H1 (cell line): ENCODE measurements around the gene RMRP. TPM values are rescaled to one million over a fixed set of nuclear protein-coding genes. Genes with fewer than 3 reads are reported as not detected.

Experiments used
- ASH2L ChIP-seq: fragments of 200-600, 300-600 bp; sonication (generic); IDR thresholded peaks from one replicate; pipeline ENCODE4 v1.7.1; 2017; ENCODE audit warnings: low read length
- JUN ChIP-seq: IDR thresholded peaks from 2 replicates; pipeline ENCODE4 v1.6.1; 2011; ENCODE audit warnings: low read depth, mild to moderate bottlenecking, improper control_type of control experiment, low read length
- KDM5A ChIP-seq: fragments of 200-600 bp; IDR thresholded peaks from 2 replicates; pipeline ENCODE4 v1.7.1; 2012; ENCODE audit warnings: mild to moderate bottlenecking, low read length, inconsistent platforms, mixed read lengths
- RAD21 ChIP-seq, 2 experiments: IDR thresholded peaks in 1 of 2; conservative IDR thresholded peaks in 1 of 2; 2 replicates each; pipeline ENCODE4 v1.6.1; 2011; ENCODE audit warnings: low read depth in 2 of 2, low read length in 2 of 2, improper control_type of control experiment in 1 of 2, inconsistent platforms in 1 of 2, mild to moderate bottlenecking in 1 of 2, moderate library complexity in 1 of 2
- RNF2 ChIP-seq: fragments of 200-900, 300-1000 bp; sonication (generic); IDR thresholded peaks from 2 replicates; pipeline ENCODE4 v1.7.1; 2016; ENCODE audit warnings: borderline replicate concordance, low read depth, mild to moderate bottlenecking, antibody characterized with exemption, low read length; ENCODE audit not compliant: poor library complexity, severe bottlenecking; ENCODE audit errors: missing control alignments
- YY1 ChIP-seq: IDR thresholded peaks from 2 replicates; pipeline ENCODE4 v1.6.1; 2011; ENCODE audit warnings: low read depth, mild to moderate bottlenecking, low read length
- polyA plus RNA-seq, 7 experiments: library from polyadenylated mRNA; depleted of rRNA in 3 of 7; stranded (reverse) in 5 of 7; unstranded in 2 of 7; fragments of >200 nt in 5 of 7; fragments of 200-250 nt in 2 of 7; gene quantifications; 1 replicate in 5 of 7; 2 replicates in 1 of 7; 4 replicates in 1 of 7; pipeline versions ENCODE4 v1.2.1 to v1.2.3, GENCODE V29; 2011 to 2013; ENCODE audit warnings: missing spikeins in 2 of 7, mixed read lengths in 2 of 7
- total RNA-seq: library from RNA; stranded (reverse); fragmentation: NEBNext Ultra II Directional; extraction: Animal tissue kit (Norgen Biotek cat#: 25700); gene quantifications from 2 replicates; pipeline ENCODE4 v1.2.1, GENCODE V29; 2021

The RMRP gene
- total and polyA plus RNA-seq, 2 of the 8 experiments (the other 6 are each of a cell fraction or from before 2014, with no cell fraction given): 169 to 14,987 TPM

DNA sequence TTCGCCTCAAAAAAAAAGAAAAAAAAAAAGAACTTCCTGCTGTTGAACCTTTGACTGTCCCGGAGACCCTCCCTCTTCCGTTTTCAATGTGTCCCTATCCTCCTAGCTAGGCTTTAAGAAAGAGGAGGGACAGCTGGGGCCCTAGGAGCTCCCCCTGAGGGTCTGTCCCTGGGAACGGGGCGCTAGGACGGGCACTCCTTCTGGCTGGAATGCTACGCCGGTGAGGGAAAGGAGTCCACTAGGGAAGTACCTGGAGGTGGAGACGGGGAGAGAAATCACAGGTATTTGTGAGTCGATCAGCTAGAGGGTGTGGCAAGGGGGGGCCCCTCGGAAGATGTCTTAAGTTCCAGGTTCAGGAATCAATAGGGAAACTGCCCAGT lies 11.7 kb downstream of the RMRP start (continued):
- TF ChIP-seq YY1: no peak
- TF ChIP-seq RNF2: no peak
- peak; percentile 6 to 8; a peak in 2 of 4 replicates for TF ChIP-seq RAD21 (IDR thresholded peaks at IDR 0.05 in 1 of 2, conservative IDR thresholded peaks at IDR 0.05 in 1 of 2; ENCODE audit: low read depth in 2 of 2, low read length in 2 of 2)
- peak; percentile 51 for TF ChIP-seq ASH2L
- no peak for TF ChIP-seq JUN
- TF ChIP-seq KDM5A: no peak
